ENCODE results near the gene MYO9B.

DNA sequence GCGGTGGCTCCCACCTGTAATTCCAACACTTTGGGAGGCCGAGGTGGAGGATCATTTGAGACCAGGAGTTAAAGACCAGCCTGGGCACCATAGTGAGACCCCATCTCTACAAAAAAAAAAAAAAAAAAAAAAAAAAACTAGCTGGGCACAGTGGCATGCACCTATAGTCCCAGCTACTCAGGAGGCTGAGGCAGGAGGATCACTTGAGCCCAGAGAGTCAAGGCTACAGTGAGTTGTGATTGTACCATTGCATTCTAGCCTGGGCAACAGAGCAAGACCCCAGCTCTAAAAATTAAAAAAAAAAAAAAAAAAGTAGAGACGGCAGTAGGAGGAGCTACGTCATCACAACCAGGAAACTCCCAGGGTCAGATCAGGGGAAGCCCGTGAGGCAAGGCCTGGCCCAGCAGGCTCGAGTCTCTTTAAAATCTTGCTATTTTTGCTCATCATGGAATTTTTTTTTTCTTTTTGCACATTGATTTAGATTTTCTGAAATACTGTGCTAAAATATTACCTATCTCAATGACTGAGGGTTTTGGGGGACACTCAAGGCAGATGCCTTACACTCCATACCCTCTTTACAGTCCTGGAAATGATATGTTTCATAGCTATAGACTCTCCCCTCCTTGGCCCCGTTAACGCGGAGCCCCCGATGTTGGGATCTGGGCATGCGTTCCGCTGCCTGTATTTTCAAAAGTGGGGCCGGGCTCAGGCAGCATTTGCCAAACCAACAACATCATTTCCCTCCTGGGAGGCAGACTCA, 95.1 kb downstream of the MYO9B start:
- no peak for TF ChIP-seq EP300 (IDR thresholded peaks at IDR 0.05)
- TF ChIP-seq CTCF (IDR thresholded peaks at IDR 0.05), result no peak
- TF ChIP-seq CEBPB (IDR thresholded peaks at IDR 0.05), result no peak

Measured in A549 (cell line).